ENCODE results near the gene GDI1.

GDI1 gene

DNA sequence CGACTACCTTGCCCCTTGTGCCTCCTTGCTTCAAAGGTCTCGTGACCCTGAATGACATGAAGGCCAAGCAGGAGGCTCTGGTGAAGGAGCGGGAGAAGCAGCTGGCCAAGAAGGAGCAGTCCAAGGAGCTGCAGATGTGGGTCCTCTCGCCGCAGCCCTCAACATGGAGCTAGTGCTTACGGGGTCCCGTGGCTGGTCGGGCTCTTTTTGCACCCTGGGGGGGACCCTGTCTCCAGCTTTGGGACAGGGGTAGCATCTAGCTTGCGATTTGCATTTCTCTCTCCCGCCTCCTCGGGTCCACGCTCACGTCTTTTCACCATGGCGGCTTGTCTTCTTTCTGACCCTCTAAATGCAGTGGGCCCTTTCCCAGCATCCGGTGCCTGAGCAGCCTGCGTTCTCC lies 8.8 kb downstream of the GDI1 start:
- no peaks in the 10 kb centered on the region for H3K4me1 ChIP-seq (ENCODE audit: control insufficient read depth, insufficient read depth, low read length)
- peaks cover 4 to 79% of the 10 kb centered on the region in 2 experiments; a peak in 2 of 3 replicates for H3K36me3 ChIP-seq (ENCODE audit: control insufficient read depth in 2 of 2, insufficient read depth in 1 of 2, low read length in 2 of 2)
- H3K27ac ChIP-seq (ENCODE audit: extremely low read depth, low read depth, low read length): no peak overlapping the region
- H3K9me3 ChIP-seq (ENCODE audit: control insufficient read depth, insufficient read depth, low read depth, low read length): no peaks in the 10 kb centered on the region
- CTCF ChIA-PET: interaction anchor here (0.8 kb wide), 1 partner anchor 73 kb away, joined by 4 read pairs; no protein-coding TSS in a partner anchor
- POLR2A ChIA-PET: interaction anchor here (0.6 to 1.1 kb wide), 4 partner anchors 13 to 76 kb away, joined by 3 read pairs; no protein-coding TSS in a partner anchor
- no peak for TF ChIP-seq ZNF837 (tag by site-specific recombination; IDR thresholded peaks at IDR 0.05)
- TF ChIP-seq, protein P1, sequence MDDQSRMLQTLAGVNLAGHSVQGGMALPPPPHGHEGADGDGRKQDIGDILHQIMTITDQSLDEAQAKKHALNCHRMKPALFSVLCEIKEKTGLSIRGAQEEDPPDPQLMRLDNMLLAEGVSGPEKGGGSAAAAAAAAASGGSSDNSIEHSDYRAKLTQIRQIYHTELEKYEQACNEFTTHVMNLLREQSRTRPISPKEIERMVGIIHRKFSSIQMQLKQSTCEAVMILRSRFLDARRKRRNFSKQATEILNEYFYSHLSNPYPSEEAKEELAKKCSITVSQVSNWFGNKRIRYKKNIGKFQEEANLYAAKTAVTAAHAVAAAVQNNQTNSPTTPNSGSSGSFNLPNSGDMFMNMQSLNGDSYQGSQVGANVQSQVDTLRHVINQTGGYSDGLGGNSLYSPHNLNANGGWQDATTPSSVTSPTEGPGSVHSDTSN (CRISPR knock-in tag; IDR thresholded peaks at IDR 0.05): 0 out of 2 replicates have a peak, but pooled peaks have one; percentile 33
- no peak overlapping the region for H3K4me3 ChIP-seq (ENCODE audit: low read depth, low read length)

DNA sequence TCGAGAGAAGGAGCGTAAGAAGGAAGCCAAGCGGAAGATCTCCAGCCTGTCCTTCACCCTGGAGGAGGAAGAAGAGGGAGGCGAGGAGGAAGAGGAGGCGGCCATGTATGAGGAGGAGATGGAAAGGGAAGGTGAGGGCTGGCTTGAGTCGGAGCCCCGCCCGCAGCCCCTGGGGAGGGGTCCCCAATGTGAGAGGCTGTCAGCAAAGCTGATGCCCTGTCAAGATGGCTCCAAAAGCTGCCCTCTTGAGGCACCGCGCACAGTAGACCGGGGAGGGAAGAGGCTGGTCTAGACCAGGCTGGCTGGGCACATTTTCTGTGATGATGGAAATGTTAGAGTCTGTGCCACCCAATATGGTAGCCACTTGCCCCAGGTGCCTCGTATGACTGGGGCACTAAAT lies 9.5 kb downstream of the GDI1 start:
- no peak overlapping the region for H3K4me3 ChIP-seq (ENCODE audit: low read depth, low read length)
- TF ChIP-seq ZNF23 (tag by site-specific recombination; IDR thresholded peaks at IDR 0.05; ENCODE audit: borderline replicate concordance): no peak
- no peak for TF ChIP-seq ZNF426 (tag by site-specific recombination; IDR thresholded peaks at IDR 0.05)
- TF ChIP-seq ZSCAN16 (tag by site-specific recombination; IDR thresholded peaks at IDR 0.05): no peak
- no peak for TF ChIP-seq OSR2 (tag by site-specific recombination; IDR thresholded peaks at IDR 0.05)
- no peak for TF ChIP-seq ZNF639 (tag by site-specific recombination; IDR thresholded peaks at IDR 0.05)
- no peak for TF ChIP-seq ZNF704 (tag by site-specific recombination; IDR thresholded peaks at IDR 0.05)
- no peak for TF ChIP-seq ZNF843 (tag by site-specific recombination; IDR thresholded peaks at IDR 0.05)
- TF ChIP-seq ZNF48 (tag by site-specific recombination; IDR thresholded peaks at IDR 0.05): no peak
- H3K27ac ChIP-seq (ENCODE audit: extremely low read depth, low read depth, low read length): no peak overlapping the region
- H3K9me3 ChIP-seq (ENCODE audit: control insufficient read depth, insufficient read depth, low read depth, low read length): no peaks in the 10 kb centered on the region
- POLR2A ChIA-PET: no interaction called here
- CTCF ChIA-PET: interaction anchor here (1.1 kb wide), 1 partner anchor 86 kb away, joined by 3 read pairs; no protein-coding TSS in a partner anchor
- peaks cover 4 to 78% of the 10 kb centered on the region in 2 experiments; a peak in 2 of 3 replicates for H3K36me3 ChIP-seq (ENCODE audit: control insufficient read depth in 2 of 2, insufficient read depth in 1 of 2, low read length in 2 of 2)
- no peaks in the 10 kb centered on the region for H3K4me1 ChIP-seq (ENCODE audit: control insufficient read depth, insufficient read depth, low read length)

DNA sequence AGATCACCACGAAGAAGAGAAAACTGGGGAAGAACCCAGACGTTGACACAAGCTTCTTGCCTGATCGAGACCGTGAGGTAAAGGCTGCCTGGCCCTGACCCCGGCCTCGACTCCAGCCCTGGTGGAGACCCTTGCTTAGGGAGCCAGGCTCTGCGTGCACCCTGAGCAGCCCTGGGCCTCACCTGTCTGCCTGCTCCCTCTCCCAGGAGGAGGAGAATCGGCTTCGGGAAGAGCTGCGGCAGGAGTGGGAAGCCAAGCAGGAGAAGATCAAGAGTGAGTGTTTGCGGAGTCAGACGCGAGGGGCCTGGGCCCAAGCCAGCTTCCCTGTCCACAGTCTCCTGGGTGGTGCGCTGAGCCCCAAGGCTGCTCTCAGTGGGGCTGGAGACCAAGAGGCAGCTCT lies 11.5 kb downstream of the GDI1 start:
- H3K4me1 ChIP-seq (ENCODE audit: control insufficient read depth, insufficient read depth, low read length): no peaks in the 10 kb centered on the region
- peaks cover 4 to 78% of the 10 kb centered on the region in 2 experiments; a peak in 2 of 3 replicates for H3K36me3 ChIP-seq (ENCODE audit: control insufficient read depth in 2 of 2, insufficient read depth in 1 of 2, low read length in 2 of 2)
- TF ChIP-seq ZNF341 (tag by site-specific recombination; IDR thresholded peaks at IDR 0.05; ENCODE audit: low read depth) (no peak), ZNF37A (tag by site-specific recombination; IDR thresholded peaks at IDR 0.05) (no peak), AEBP2 (tag by site-specific recombination; IDR thresholded peaks at IDR 0.05; ENCODE audit: borderline replicate concordance) (no peak), REPIN1 (tag by site-specific recombination; IDR thresholded peaks at IDR 0.05; ENCODE audit: low read depth) (no peak)
- ChIA-PET CTCF (no interaction called here), POLR2A (no interaction called here)
- H3K27ac ChIP-seq (ENCODE audit: extremely low read depth, low read depth, low read length): no peak overlapping the region
- no peaks in the 10 kb centered on the region for H3K9me3 ChIP-seq (ENCODE audit: control insufficient read depth, insufficient read depth, low read depth, low read length)
- no peak overlapping the region for H3K4me3 ChIP-seq (ENCODE audit: low read depth, low read length)

All from HEK293 (cell line).